GM12878 (cell line): ENCODE data around the gene CTIF. TPM values are rescaled to one million over a fixed set of nuclear protein-coding genes. Genes with fewer than 3 reads are reported as not detected.

Experiments
- ATAC-seq: fragments of 200-7000 bp; cut with Tn5 transposase; 3 replicates; pipeline ENCODE4 v1.9.1; 2020; ENCODE audit warnings: mild to moderate bottlenecking, moderate library complexity
- BruUV-seq: library from RNA; stranded (reverse); fragments of 400-500 nt; replicated peaks from 2 replicates; lab custom pipeline; 2021; lab: Mats Ljungman, UMichigan
- CTCF ChIA-PET: fragments of 300-600 bp; sonication (Branson Sonifier 250); formaldehyde crosslinking; extraction: SDS; loops from one replicate; lab custom pipeline; 2021; ENCODE audit warnings: inconsistent platforms; lab: Yijun Ruan, JAX
- POLR2A ChIA-PET: fragments of 350-600 bp; formaldehyde crosslinking; extraction: SDS; loops from one replicate; lab custom pipeline; 2021; ENCODE audit warnings: inconsistent platforms; lab: Charles Lee
- RAD21 ChIA-PET: fragments of 300-600 bp; sonication (Branson Sonifier 250); formaldehyde crosslinking; loops from one replicate; lab custom pipeline; 2023; ENCODE audit warnings: antibody characterized with exemption; ENCODE audit not compliant: unreplicated experiment; lab: Charles Lee
- SMC1A ChIA-PET: fragments of 300-600 bp; sonication (Branson Sonifier 250); formaldehyde crosslinking; loops from one replicate; lab custom pipeline; 2023; ENCODE audit not compliant: unreplicated experiment, uncharacterized antibody; lab: Charles Lee
- DNase-seq: peaks from one replicate; pipeline ENCODE4 v3.0.0-alpha.2; 2011; ENCODE audit warnings: low read depth, low spot score
- FAIRE-seq: peaks from 3 replicates; lab custom pipeline; 2011; peaks lifted over from hg19 to GRCh38; lab: Jason Lieb, UNC
- H2AFZ ChIP-seq: 2 replicates; pipeline ENCODE4 v1.6.0; 2011; ENCODE audit warnings: low read depth, low read length, control low read depth; ENCODE audit not compliant: control insufficient read depth
- H3K27ac ChIP-seq: 2 replicates; pipeline ENCODE4 v1.5.1; 2011; ENCODE audit warnings: control low read depth; ENCODE audit not compliant: control insufficient read depth, insufficient read depth
- H3K27me3 ChIP-seq, 2 experiments: replicated peaks in 1 of 2; 2 replicates each; pipeline versions ENCODE4 v1.6.0 to v1.6.1; 2011; ENCODE audit warnings: low read length in 1 of 2; ENCODE audit not compliant: control insufficient read depth in 2 of 2, insufficient read depth in 2 of 2
- H3K36me3 ChIP-seq, 2 experiments: 2 replicates each; pipeline ENCODE4 v1.5.1; 2011; ENCODE audit warnings: low read length in 1 of 2; ENCODE audit not compliant: control insufficient read depth in 2 of 2, insufficient read depth in 2 of 2
- H3K4me1 ChIP-seq: 2 replicates; pipeline ENCODE4 v1.6.1; 2011; ENCODE audit warnings: mild to moderate bottlenecking, low read length, moderate library complexity, mixed read lengths; ENCODE audit not compliant: control insufficient read depth, insufficient read depth
- H3K4me2 ChIP-seq: 2 replicates; pipeline ENCODE4 v1.6.0; 2011; ENCODE audit warnings: control low read depth; ENCODE audit not compliant: control insufficient read depth, insufficient read depth
- H3K4me3 ChIP-seq: fragments of 200-600 bp; sonication (generic); 2 replicates; pipeline ENCODE4 v1.5.1; 2016
- H3K79me2 ChIP-seq: 2 replicates; pipeline ENCODE4 v1.6.0; 2011; ENCODE audit warnings: low read length; ENCODE audit not compliant: control insufficient read depth, insufficient read depth
- H3K9ac ChIP-seq: 2 replicates; pipeline ENCODE4 v1.8.0; 2011; ENCODE audit warnings: low read length, control low read depth, mixed read lengths; ENCODE audit not compliant: control insufficient read depth, insufficient read depth
- H3K9me3 ChIP-seq: replicated peaks from 3 replicates; pipeline ENCODE4 v1.5.1; 2011; ENCODE audit warnings: mild to moderate bottlenecking, low read length; ENCODE audit not compliant: control insufficient read depth, insufficient read depth
- H4K20me1 ChIP-seq: 2 replicates; pipeline ENCODE4 v1.6.0; 2011; ENCODE audit not compliant: control insufficient read depth, insufficient read depth
- ATF7 ChIP-seq: fragments of 450-650 bp; IDR thresholded peaks from 2 replicates; pipeline ENCODE4 v1.6.1; 2016; ENCODE audit warnings: low read depth, mild to moderate bottlenecking
- CEBPB ChIP-seq, 2 experiments: fragments of 150-350 bp in 1 of 2; IDR thresholded peaks; 2 replicates each; pipeline ENCODE4 v1.6.1; 2012 to 2014; ENCODE audit warnings: low read depth in 2 of 2, low read length in 2 of 2, borderline replicate concordance in 1 of 2, inconsistent platforms in 1 of 2
- HDAC2 ChIP-seq: fragments of 200-600 bp; sonication (generic); IDR thresholded peaks from 2 replicates; pipeline ENCODE4 v1.6.1; 2017
- IRF4 ChIP-seq: IDR thresholded peaks from 2 replicates; pipeline ENCODE4 v1.6.1; 2011; ENCODE audit warnings: low read depth, low read length
- KLF5 ChIP-seq: fragments of 450-650 bp; IDR thresholded peaks from 2 replicates; pipeline ENCODE4 v1.6.1; 2014; ENCODE audit warnings: mild to moderate bottlenecking; ENCODE audit not compliant: partially characterized antibody
- NFXL1 ChIP-seq: fragments of 450-650 bp; IDR thresholded peaks from 2 replicates; pipeline ENCODE4 v1.6.1; 2017; ENCODE audit warnings: antibody characterized with exemption, mild to moderate bottlenecking, borderline replicate concordance
- PAX8 ChIP-seq: fragments of 450-650 bp; IDR thresholded peaks from 2 replicates; pipeline ENCODE4 v1.6.1; 2017; ENCODE audit warnings: mild to moderate bottlenecking, moderate library complexity
- RAD51 ChIP-seq: fragments of 450-650 bp; IDR thresholded peaks from 2 replicates; pipeline ENCODE4 v1.6.1; 2016; ENCODE audit warnings: moderate library complexity, mild to moderate bottlenecking, inconsistent platforms
- SMC3 ChIP-seq: IDR thresholded peaks from 2 replicates; pipeline ENCODE4 v1.6.1; 2011; ENCODE audit warnings: low read length, improper control_type of control experiment, borderline replicate concordance
- SUPT20H ChIP-seq: IDR thresholded peaks from 2 replicates; pipeline ENCODE4 v1.6.1; 2011; ENCODE audit warnings: low read depth, mild to moderate bottlenecking, low read length, moderate library complexity, borderline replicate concordance; ENCODE audit not compliant: control insufficient read depth
- ZNF384 ChIP-seq: IDR thresholded peaks from 2 replicates; pipeline ENCODE4 v1.6.1; 2012; ENCODE audit warnings: low read depth, mild to moderate bottlenecking, low read length, improper control_type of control experiment, borderline replicate concordance
- WGBS: methylation state at CpG from one replicate; pipeline ENCODE4 v1.1.6; 2016; ENCODE audit warnings: low lambda C conversion rate; ENCODE audit not compliant: insufficient replicate concordance, insufficient coverage; ENCODE audit errors: missing lambda C conversion rate; 5-methylcytosine and 5-hydroxymethylcytosine counted together
- in situ Hi-C: fragments of 300-500 bp; cut with MboI; formaldehyde crosslinking; loops from 9 replicates; pipeline ENCODE4 v1.14.3; 2018; ENCODE audit warnings: mixed read lengths
- intact Hi-C: fragments of 100-400 bp; cut with micrococcal nuclease; formaldehyde crosslinking; loops from one replicate; pipeline ENCODE4 v1.14.2; 2022; ENCODE audit not compliant: unreplicated experiment
- polyA plus RNA-seq, 11 experiments: library from polyadenylated mRNA; depleted of rRNA in 4 of 11; unstranded in 6 of 11; stranded (reverse) in 5 of 11; fragments of >200 nt; fragmentation: Nextera tagmentation in 4 of 11; fragmentation: Illumina TruSeq in 1 of 11; extraction: Ambion mirVana in 4 of 11; extraction: Trizol in 1 of 11; gene quantifications; 1 replicate in 1 of 11; 2 replicates in 10 of 11; pipeline versions ENCODE4 v1.2.1 to v1.2.3, GENCODE V29; 2011 to 2016; ENCODE audit warnings: inconsistent platforms in 2 of 11, missing spikeins in 2 of 11, low read depth in 1 of 11
- total RNA-seq, 4 experiments: library from RNA; depleted of rRNA in 3 of 4; stranded (reverse); fragments of >200 nt in 3 of 4; fragmentation: Illumina TruSeq in 1 of 4; extraction: Trizol in 1 of 4; gene quantifications; 2 replicates each; pipeline versions ENCODE4 v1.2.1 to v1.2.3, GENCODE V29; 2013 to 2021
- TF ChIP-seq, protein P1 (sequence below): fragments of 450-650 bp; IDR thresholded peaks from 2 replicates; pipeline ENCODE4 v1.6.1; 2016; ENCODE audit warnings: mild to moderate bottlenecking, moderate library complexity, borderline replicate concordance
- TF ChIP-seq, protein P2 (sequence below): fragments of 450-650 bp; IDR thresholded peaks from 2 replicates; pipeline ENCODE4 v1.6.1; 2016; ENCODE audit warnings: mild to moderate bottlenecking
- TF ChIP-seq, protein P3 (sequence below): fragments of 450-650 bp; IDR thresholded peaks from 2 replicates; pipeline ENCODE4 v1.6.1; 2016; ENCODE audit warnings: mild to moderate bottlenecking

CTIF gene
- total and polyA plus RNA-seq, 10 of the 15 experiments (the other 5 are each of a cell fraction or from before 2014, with no cell fraction given) = 0.06 to 11.6 (median 2.5) TPM

DNA sequence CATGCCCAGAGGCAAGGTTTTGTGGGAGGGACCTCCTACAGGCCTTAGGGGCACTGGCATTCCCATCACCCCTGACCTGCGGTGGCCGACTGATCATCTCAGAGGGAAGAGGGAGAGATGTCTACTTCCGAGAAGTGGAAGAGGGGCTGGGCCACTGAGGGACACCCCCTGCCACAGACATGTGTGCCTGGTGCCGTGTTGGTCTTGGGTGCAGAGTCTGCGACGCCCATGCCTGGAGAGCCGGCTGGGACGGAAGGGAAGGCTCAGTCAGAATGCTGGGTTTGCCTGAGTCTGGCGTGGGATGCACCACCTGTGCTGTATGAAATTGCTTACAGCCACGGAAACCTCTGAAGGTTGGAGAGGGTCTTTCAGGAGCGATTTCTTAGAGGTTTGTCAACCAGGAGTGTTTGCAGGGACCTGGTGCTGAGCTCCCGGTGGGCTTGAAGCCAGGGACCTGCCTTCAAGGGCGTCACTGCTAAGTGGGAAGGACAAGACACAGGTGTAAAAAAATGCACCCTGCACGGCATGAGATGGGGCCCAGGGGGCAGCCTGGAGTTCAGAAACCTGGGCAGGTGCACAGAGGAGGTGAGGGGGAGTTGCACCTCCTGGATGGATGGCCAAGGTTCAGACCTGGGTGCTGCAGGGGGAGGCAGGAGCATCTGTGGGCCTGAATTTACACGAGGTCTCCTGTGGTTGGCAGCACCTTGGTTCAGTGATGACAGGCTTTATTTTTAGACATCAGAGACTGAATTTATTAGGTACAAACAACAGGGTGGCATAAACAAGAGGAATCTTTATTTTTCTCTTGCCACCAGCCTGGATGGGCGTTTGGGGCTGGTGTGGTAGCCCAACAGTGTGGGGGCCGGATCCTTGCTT lies 100.3 kb downstream of the CTIF start (continued):
- no peak for TF ChIP-seq CEBPB (IDR thresholded peaks at IDR 0.05; ENCODE audit: borderline replicate concordance in 1 of 2, low read depth in 2 of 2, low read length in 2 of 2)
- no peak for TF ChIP-seq SUPT20H

DNA sequence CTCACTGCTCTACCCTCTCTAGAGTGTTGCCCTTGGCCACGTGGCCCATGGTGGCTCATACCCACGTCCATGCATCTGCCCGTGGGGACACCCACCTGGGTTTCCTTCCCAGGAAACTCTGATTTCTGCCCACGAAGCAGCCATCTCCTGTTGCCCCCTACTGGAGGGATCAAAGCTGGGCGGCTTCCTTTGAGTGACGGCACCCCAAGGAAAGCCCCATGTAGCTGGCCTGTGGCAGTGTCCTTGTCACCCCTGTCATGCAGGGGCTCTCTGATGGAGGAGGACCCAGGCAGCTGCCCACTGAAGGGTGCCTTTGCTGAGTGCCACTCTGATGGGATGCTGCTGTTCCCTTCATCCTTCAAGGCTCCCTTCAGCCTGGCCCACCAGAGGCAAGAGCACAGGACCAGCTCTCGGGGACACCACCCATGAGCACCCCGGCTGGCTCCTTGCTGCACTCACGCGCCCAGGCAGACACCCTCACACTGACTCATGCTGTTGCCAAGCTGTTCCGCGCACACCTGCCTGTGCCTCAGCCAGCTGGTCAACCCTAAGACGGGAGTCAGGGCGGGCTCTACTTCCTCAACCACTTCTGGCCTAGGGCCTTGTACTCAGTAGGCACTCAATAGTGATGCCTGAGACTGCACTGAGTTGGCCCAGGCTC lies 101.1 kb downstream of the CTIF start:
- no peak overlapping the region for H3K4me3 ChIP-seq
- intact Hi-C loops = no loop called here
- WGBS = 64% methylated on average over 14 of the region's 14 CpGs
- RAD21 ChIA-PET = interaction anchor here (1.8 kb wide), 1 partner anchor 164 kb away, joined by 4 read pairs; no protein-coding TSS in a partner anchor
- in situ Hi-C loops = no loop called here
- POLR2A ChIA-PET = no interaction called here
- H3K79me2 ChIP-seq = no peaks in the 10 kb centered on the region
- H4K20me1 ChIP-seq = no peaks in the 10 kb centered on the region
- H2AFZ ChIP-seq = no peak overlapping the region
- SMC1A ChIA-PET = no interaction called here
- H3K27ac ChIP-seq = no peak overlapping the region
- H3K27me3 ChIP-seq = no peaks in the 10 kb centered on the region
- no peaks in the 10 kb centered on the region for H3K36me3 ChIP-seq
- no peaks in the 10 kb centered on the region for H3K4me1 ChIP-seq
- ATAC-seq (peak; percentile 46; the same call in 1 of the 3 replicates), DNase-seq (no peak), FAIRE-seq (no peak)
- CTCF ChIA-PET = interaction anchor here (0.7 to 1.2 kb wide), 4 partner anchors 10 to 195 kb away, joined by 3 read pairs; no protein-coding TSS in a partner anchor
- BruUV-seq = no TSS peak
- H3K9me3 ChIP-seq = no peaks in the 10 kb centered on the region
- no peak overlapping the region for H3K4me2 ChIP-seq
- H3K9ac ChIP-seq = no peak overlapping the region
- TF ChIP-seq, protein P1, sequence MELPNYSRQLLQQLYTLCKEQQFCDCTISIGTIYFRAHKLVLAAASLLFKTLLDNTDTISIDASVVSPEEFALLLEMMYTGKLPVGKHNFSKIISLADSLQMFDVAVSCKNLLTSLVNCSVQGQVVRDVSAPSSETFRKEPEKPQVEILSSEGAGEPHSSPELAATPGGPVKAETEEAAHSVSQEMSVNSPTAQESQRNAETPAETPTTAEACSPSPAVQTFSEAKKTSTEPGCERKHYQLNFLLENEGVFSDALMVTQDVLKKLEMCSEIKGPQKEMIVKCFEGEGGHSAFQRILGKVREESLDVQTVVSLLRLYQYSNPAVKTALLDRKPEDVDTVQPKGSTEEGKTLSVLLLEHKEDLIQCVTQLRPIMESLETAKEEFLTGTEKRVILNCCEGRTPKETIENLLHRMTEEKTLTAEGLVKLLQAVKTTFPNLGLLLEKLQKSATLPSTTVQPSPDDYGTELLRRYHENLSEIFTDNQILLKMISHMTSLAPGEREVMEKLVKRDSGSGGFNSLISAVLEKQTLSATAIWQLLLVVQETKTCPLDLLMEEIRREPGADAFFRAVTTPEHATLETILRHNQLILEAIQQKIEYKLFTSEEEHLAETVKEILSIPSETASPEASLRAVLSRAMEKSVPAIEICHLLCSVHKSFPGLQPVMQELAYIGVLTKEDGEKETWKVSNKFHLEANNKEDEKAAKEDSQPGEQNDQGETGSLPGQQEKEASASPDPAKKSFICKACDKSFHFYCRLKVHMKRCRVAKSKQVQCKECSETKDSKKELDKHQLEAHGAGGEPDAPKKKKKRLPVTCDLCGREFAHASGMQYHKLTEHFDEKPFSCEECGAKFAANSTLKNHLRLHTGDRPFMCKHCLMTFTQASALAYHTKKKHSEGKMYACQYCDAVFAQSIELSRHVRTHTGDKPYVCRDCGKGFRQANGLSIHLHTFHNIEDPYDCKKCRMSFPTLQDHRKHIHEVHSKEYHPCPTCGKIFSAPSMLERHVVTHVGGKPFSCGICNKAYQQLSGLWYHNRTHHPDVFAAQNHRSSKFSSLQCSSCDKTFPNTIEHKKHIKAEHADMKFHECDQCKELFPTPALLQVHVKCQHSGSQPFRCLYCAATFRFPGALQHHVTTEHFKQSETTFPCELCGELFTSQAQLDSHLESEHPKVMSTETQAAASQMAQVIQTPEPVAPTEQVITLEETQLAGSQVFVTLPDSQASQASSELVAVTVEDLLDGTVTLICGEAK = no peak
- TF ChIP-seq ZNF384 (no peak), IRF4 (no peak), HDAC2 (no peak), SMC3 (no peak), ATF7 (no peak), KLF5 (no peak), NFXL1 (no peak), RAD51 (no peak), PAX8 (no peak)
- TF ChIP-seq, protein P2, sequence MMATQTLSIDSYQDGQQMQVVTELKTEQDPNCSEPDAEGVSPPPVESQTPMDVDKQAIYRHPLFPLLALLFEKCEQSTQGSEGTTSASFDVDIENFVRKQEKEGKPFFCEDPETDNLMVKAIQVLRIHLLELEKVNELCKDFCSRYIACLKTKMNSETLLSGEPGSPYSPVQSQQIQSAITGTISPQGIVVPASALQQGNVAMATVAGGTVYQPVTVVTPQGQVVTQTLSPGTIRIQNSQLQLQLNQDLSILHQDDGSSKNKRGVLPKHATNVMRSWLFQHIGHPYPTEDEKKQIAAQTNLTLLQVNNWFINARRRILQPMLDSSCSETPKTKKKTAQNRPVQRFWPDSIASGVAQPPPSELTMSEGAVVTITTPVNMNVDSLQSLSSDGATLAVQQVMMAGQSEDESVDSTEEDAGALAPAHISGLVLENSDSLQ = peak; percentile 47
- TF ChIP-seq, protein P3, sequence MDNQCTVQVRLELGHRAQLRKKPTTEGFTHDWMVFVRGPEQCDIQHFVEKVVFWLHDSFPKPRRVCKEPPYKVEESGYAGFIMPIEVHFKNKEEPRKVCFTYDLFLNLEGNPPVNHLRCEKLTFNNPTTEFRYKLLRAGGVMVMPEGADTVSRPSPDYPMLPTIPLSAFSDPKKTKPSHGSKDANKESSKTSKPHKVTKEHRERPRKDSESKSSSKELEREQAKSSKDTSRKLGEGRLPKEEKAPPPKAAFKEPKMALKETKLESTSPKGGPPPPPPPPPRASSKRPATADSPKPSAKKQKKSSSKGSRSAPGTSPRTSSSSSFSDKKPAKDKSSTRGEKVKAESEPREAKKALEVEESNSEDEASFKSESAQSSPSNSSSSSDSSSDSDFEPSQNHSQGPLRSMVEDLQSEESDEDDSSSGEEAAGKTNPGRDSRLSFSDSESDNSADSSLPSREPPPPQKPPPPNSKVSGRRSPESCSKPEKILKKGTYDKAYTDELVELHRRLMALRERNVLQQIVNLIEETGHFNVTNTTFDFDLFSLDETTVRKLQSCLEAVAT = no peak
